Endothelial cell of umbilical vein (primary cell): ENCODE results near the gene DNAL1. TPM values are rescaled to one million over a fixed set of nuclear protein-coding genes. Genes with fewer than 3 reads are reported as not detected.

Source experiments
- BruUV-seq: library from RNA; stranded (reverse); fragments of 400-500 nt; replicated peaks from 2 replicates; lab custom pipeline; 2021; lab: Mats Ljungman, UMichigan
- CTCF ChIA-PET: fragments of 300-600, 350-600 bp; sonication (Branson Sonifier 250); formaldehyde crosslinking; loops from one replicate; lab custom pipeline; 2021; ENCODE audit warnings: antibody characterized with exemption, inconsistent platforms; lab: Charles Lee
- POLR2A ChIA-PET: fragments of 300-600, 350-600 bp; sonication (Branson Sonifier 250); formaldehyde crosslinking; loops from one replicate; lab custom pipeline; 2021; ENCODE audit warnings: antibody characterized with exemption, inconsistent platforms; lab: Charles Lee
- DNase-seq: peaks from one replicate; pipeline ENCODE4 v3.0.0-alpha.2; 2011; ENCODE audit warnings: low read depth, low spot score
- FAIRE-seq: peaks from 2 replicates; lab custom pipeline; 2011; peaks lifted over from hg19 to GRCh38; lab: Jason Lieb, UNC
- H2AFZ ChIP-seq: 2 replicates; pipeline ENCODE4 v1.6.0; 2012; ENCODE audit warnings: low read depth, low read length, control low read depth, inconsistent platforms
- H3K27ac ChIP-seq: 2 replicates; pipeline ENCODE4 v1.5.1; 2011; ENCODE audit warnings: low read depth, mild to moderate bottlenecking, control low read depth, low read length, moderate library complexity; ENCODE audit not compliant: insufficient read depth
- H3K27me3 ChIP-seq, 2 experiments: 2 replicates each; pipeline versions ENCODE4 v1.6.0 to v1.6.1; 2011; ENCODE audit warnings: low read length in 2 of 2, mixed read lengths in 1 of 2; ENCODE audit not compliant: control insufficient read depth in 2 of 2, insufficient read depth in 2 of 2
- H3K36me3 ChIP-seq, 2 experiments: 2 replicates in 1 of 2; 3 replicates in 1 of 2; pipeline ENCODE4 v1.5.1; 2011; ENCODE audit warnings: low read length in 2 of 2, mild to moderate bottlenecking in 1 of 2, moderate library complexity in 1 of 2; ENCODE audit not compliant: control insufficient read depth in 2 of 2, insufficient read depth in 2 of 2; ENCODE audit errors: extremely low read depth in 1 of 2
- H3K4me1 ChIP-seq: 3 replicates; pipeline ENCODE4 v1.5.1; 2011; ENCODE audit warnings: mild to moderate bottlenecking, low read length; ENCODE audit not compliant: control insufficient read depth, insufficient read depth; ENCODE audit errors: extremely low read depth
- H3K4me2 ChIP-seq: 2 replicates; pipeline ENCODE4 v1.6.1; 2011; ENCODE audit warnings: low read length, control low read depth, mixed read lengths; ENCODE audit not compliant: insufficient read depth
- H3K4me3 ChIP-seq, 3 experiments: fragments of 200-600 bp in 1 of 3; sonication (generic), shearing (Covaris generic) in 1 of 3; replicated peaks in 1 of 3; 2 replicates each; pipeline ENCODE4 v1.5.1; 2011 to 2016; ENCODE audit warnings: control low read depth in 3 of 3, low read length in 3 of 3, mild to moderate bottlenecking in 2 of 3, inconsistent platforms in 1 of 3, low read depth in 1 of 3, moderate library complexity in 1 of 3; ENCODE audit not compliant: insufficient read depth in 1 of 3
- H3K79me2 ChIP-seq: 2 replicates; pipeline ENCODE4 v1.6.0; 2012; ENCODE audit warnings: low read length, inconsistent platforms; ENCODE audit not compliant: control insufficient read depth, insufficient read depth
- H3K9ac ChIP-seq: replicated peaks from 2 replicates; pipeline ENCODE3; 2011; ENCODE audit warnings: low read length, control low read depth; ENCODE audit not compliant: insufficient read depth; ENCODE audit errors: extremely low read depth
- H3K9me1 ChIP-seq: replicated peaks from 3 replicates; pipeline ENCODE4 v1.6.0; 2011; ENCODE audit warnings: mild to moderate bottlenecking, low read length; ENCODE audit not compliant: control insufficient read depth, insufficient read depth; ENCODE audit errors: extremely low read depth
- H3K9me3 ChIP-seq: replicated peaks from 2 replicates; pipeline ENCODE4 v1.5.1; 2012; ENCODE audit warnings: low read length, inconsistent platforms; ENCODE audit not compliant: control insufficient read depth, insufficient read depth
- H4K20me1 ChIP-seq: replicated peaks from 2 replicates; pipeline ENCODE3; 2011; ENCODE audit warnings: mild to moderate bottlenecking, low read length; ENCODE audit not compliant: control insufficient read depth, insufficient read depth; ENCODE audit errors: extremely low read depth
- EZH2 ChIP-seq: IDR thresholded peaks from 2 replicates; pipeline ENCODE4 v1.6.1; 2012; ENCODE audit warnings: borderline replicate concordance, low read depth, mild to moderate bottlenecking, moderate library complexity, low read length, inconsistent platforms; ENCODE audit not compliant: severe bottlenecking
- FOS ChIP-seq: IDR thresholded peaks from 2 replicates; pipeline ENCODE4 v1.6.1; 2011; ENCODE audit warnings: mild to moderate bottlenecking, low read length, moderate library complexity, borderline replicate concordance; ENCODE audit not compliant: insufficient read depth
- GATA2 ChIP-seq: IDR thresholded peaks from 2 replicates; pipeline ENCODE4 v1.7.0; 2011; ENCODE audit warnings: low read depth, mild to moderate bottlenecking, moderate library complexity, mixed read lengths, low read length; ENCODE audit not compliant: insufficient read length, insufficient read depth
- JUN ChIP-seq: IDR thresholded peaks from 2 replicates; pipeline ENCODE4 v1.6.1; 2011; ENCODE audit warnings: borderline replicate concordance, low read depth; ENCODE audit not compliant: insufficient read length, insufficient read depth
- MYC ChIP-seq: IDR thresholded peaks from one replicate; pipeline ENCODE4 v1.6.1; 2011; ENCODE audit warnings: mild to moderate bottlenecking, low read depth, low read length
- POLR2A ChIP-seq: IDR thresholded peaks from 2 replicates; pipeline ENCODE4 v1.6.1; 2012; ENCODE audit warnings: low read depth, mild to moderate bottlenecking, control low read depth, low read length
- POLR2AphosphoS5 ChIP-seq: IDR thresholded peaks from 2 replicates; pipeline ENCODE4 v1.6.1; 2012; ENCODE audit warnings: low read depth, mild to moderate bottlenecking, control low read depth, low read length, moderate library complexity; ENCODE audit not compliant: insufficient read depth
- dilution Hi-C: fragments of 300-500 bp; cut with MboI; formaldehyde crosslinking; loops from one replicate; pipeline ENCODE4 v1.15.0; 2019; ENCODE audit warnings: low sequenced_read_pairs; ENCODE audit not compliant: extremely low pct_ligation_motif_present
- intact Hi-C: fragments of 100-400 bp; cut with micrococcal nuclease; formaldehyde crosslinking; loops from one replicate; pipeline ENCODE4 v1.10.0; 2022
- polyA plus RNA-seq, 4 experiments: library from polyadenylated mRNA; depleted of rRNA in 3 of 4; stranded (reverse) in 3 of 4; unstranded in 1 of 4; fragments of >200 nt; gene quantifications; 2 replicates each; pipeline versions ENCODE4 v1.2.1 to v1.2.3, GENCODE V29; 2011 to 2012; ENCODE audit warnings: missing spikeins in 1 of 4
- total RNA-seq: library from RNA; stranded (reverse); gene quantifications from 2 replicates; pipeline ENCODE4 v1.2.3, GENCODE V29; 2021
- TF ChIP-seq, protein P1 (sequence below), 2 donors: IDR thresholded peaks; 1 replicate in 1 of 2; 2 replicates in 1 of 2; pipeline ENCODE4 v1.5.1; 2011; ENCODE audit warnings: low read length in 2 of 2, mild to moderate bottlenecking in 2 of 2, moderate library complexity in 2 of 2, control low read depth in 1 of 2, inconsistent platforms in 1 of 2, low read depth in 1 of 2; ENCODE audit not compliant: insufficient read depth in 1 of 2; ENCODE audit errors: extremely low read depth in 1 of 2
- TF ChIP-seq, protein P2 (sequence below): IDR thresholded peaks from 2 replicates; pipeline ENCODE4 v1.6.1; 2011; ENCODE audit not compliant: insufficient read depth, insufficient read length

DNAL1 gene
- total and polyA plus RNA-seq, 2 donors (not counting 3 experiments of a cell fraction or from before 2014, with no cell fraction given): 2.4 to 15.3 TPM

- Histone ChIP-seq H3K9ac (no peak overlapping the region), H3K27me3 (no peaks in the 10 kb centered on the region), H3K27ac (no peak overlapping the region), H2AFZ (no peak overlapping the region), H3K4me1 (peaks cover 15% of the 10 kb centered on the region), H3K79me2 (peaks cover 24% of the 10 kb centered on the region), H3K4me3 (no peak overlapping the region), H3K36me3 (peaks cover 18 to 20% of the 10 kb centered on the region in 2 experiments), H3K9me1 (no peaks in the 10 kb centered on the region), H3K9me3 (no peaks in the 10 kb centered on the region), H4K20me1 (no peaks in the 10 kb centered on the region), H3K4me2 (no peak overlapping the region)
- no peak for DNase-seq
- intact Hi-C loops: loop anchor here (2.0 kb wide), 1 partner anchor 25 kb away; no protein-coding TSS in a partner anchor
- TF ChIP-seq JUN (no peak), POLR2AphosphoS5 (peak; percentile 22)
- no peak for FAIRE-seq
- dilution Hi-C loops: no loop called here
- POLR2A ChIA-PET: no interaction called here
- CTCF ChIA-PET: interaction anchor here (3.2 kb wide), 1 partner anchor 13 kb away, joined by 13 read pairs; no protein-coding TSS in a partner anchor
- BruUV-seq: no TSS peak
Observed at GRCh38 chr14:73715707-73716106, 70.9 kb downstream of the DNAL1 start.

DNA sequence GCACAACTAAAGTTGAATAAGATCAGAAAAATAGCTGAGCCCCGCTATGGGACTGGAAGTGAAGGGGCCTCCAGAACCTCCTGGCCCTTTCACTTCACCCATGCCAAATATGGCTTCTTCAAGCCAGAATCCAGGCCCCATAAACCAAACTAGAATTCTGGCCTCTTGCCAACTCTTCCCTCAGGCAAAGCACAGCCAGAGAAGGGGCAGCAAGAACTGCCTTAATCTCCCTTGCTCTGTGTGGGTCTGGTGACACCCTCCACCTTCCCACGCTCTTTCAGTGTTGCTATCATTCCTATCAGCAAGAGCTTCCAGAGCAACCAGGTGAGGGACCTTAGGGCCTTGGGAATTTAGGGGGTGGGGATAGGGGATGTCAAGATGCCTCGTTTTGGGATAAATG, 72.5 kb downstream of the DNAL1 start:
- Histone ChIP-seq H3K27ac (no peak overlapping the region), H3K4me1 (peaks cover 15% of the 10 kb centered on the region), H3K4me2 (no peak overlapping the region), H3K36me3 (peaks cover 27 to 28% of the 10 kb centered on the region in 2 experiments), H3K27me3 (no peaks in the 10 kb centered on the region), H3K9me3 (no peaks in the 10 kb centered on the region), H3K9ac (no peak overlapping the region), H3K4me3 (no peak overlapping the region), H3K9me1 (no peaks in the 10 kb centered on the region), H2AFZ (no peak overlapping the region), H3K79me2 (peaks cover 14% of the 10 kb centered on the region), H4K20me1 (no peaks in the 10 kb centered on the region)
- dilution Hi-C loops: no loop called here
- TF ChIP-seq MYC: no peak
- no peak for TF ChIP-seq POLR2A
- TF ChIP-seq GATA2: no peak
- no peak for TF ChIP-seq EZH2
- TF ChIP-seq JUN: no peak
- TF ChIP-seq, protein P1, sequence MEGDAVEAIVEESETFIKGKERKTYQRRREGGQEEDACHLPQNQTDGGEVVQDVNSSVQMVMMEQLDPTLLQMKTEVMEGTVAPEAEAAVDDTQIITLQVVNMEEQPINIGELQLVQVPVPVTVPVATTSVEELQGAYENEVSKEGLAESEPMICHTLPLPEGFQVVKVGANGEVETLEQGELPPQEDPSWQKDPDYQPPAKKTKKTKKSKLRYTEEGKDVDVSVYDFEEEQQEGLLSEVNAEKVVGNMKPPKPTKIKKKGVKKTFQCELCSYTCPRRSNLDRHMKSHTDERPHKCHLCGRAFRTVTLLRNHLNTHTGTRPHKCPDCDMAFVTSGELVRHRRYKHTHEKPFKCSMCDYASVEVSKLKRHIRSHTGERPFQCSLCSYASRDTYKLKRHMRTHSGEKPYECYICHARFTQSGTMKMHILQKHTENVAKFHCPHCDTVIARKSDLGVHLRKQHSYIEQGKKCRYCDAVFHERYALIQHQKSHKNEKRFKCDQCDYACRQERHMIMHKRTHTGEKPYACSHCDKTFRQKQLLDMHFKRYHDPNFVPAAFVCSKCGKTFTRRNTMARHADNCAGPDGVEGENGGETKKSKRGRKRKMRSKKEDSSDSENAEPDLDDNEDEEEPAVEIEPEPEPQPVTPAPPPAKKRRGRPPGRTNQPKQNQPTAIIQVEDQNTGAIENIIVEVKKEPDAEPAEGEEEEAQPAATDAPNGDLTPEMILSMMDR (IDR thresholded peaks at IDR 0.05; ENCODE audit: extremely low read depth in 1 of 2, insufficient read depth in 1 of 2, low read depth in 1 of 2, low read length in 2 of 2): no peak
- TF ChIP-seq, protein P2, sequence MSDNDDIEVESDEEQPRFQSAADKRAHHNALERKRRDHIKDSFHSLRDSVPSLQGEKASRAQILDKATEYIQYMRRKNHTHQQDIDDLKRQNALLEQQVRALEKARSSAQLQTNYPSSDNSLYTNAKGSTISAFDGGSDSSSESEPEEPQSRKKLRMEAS: no peak
- TF ChIP-seq FOS: no peak
- TF ChIP-seq POLR2AphosphoS5: no peak
- no TSS peak for BruUV-seq
- ChIA-PET CTCF (interaction anchor here (1.2 to 3.2 kb wide), 2 partner anchors 11 to 108 kb away, joined by 3 to 13 read pairs; no protein-coding TSS in a partner anchor), POLR2A (no interaction called here)
- FAIRE-seq: no peak
- intact Hi-C loops: no loop called here
- no peak for DNase-seq
